ENCODE measurements around the gene ITGB1. TPM values are rescaled to one million over a fixed set of nuclear protein-coding genes. Genes with fewer than 3 reads are reported as not detected.
"Not testable (repeated sequence)": the region's sequence is repeated elsewhere in the genome, so short reads cannot be mapped to it uniquely, and the experiment has no call there.

Gene ITGB1
- total RNA-seq, 3 donors from 2014 or later (not counting 1 experiment from before 2014, with no cell fraction given) = 175 to 280 (median 202) TPM

GRCh38 chr10:33001908-33002492 is 44.0 kb upstream of the ITGB1 start:
- DNase-seq (no peak), ATAC-seq (no peak)
- Histone ChIP-seq H3K4me3 (ENCODE audit: low read length) (no peak overlapping the region), H3K4me1 (ENCODE audit: control insufficient read depth, insufficient read depth, low read length) (peaks cover 12% of the 10 kb centered on the region), H3K27me3 (ENCODE audit: control insufficient read depth, insufficient read depth, low read length) (no peaks in the 10 kb centered on the region), H3K36me3 (ENCODE audit: control insufficient read depth, insufficient read depth, low read length) (no peaks in the 10 kb centered on the region), H3K9me3 (ENCODE audit: control insufficient read depth, insufficient read depth, low read length) (no peaks in the 10 kb centered on the region), H3K27ac (ENCODE audit: low read length) (no peak overlapping the region)
- intact Hi-C loops (cut with micrococcal nuclease) = no loop called here
- Mint-ChIP-seq H3K27me3 (ENCODE audit: low read depth in 2 of 2) (no peaks in the 10 kb centered on the region), H3K9me3 (peaks cover 0 to 2% of the 10 kb centered on the region in 2 donors), H3K36me3 (peaks cover 15% of the 10 kb centered on the region), H3K27ac (no peak overlapping the region), H3K4me3 (no peak overlapping the region), H3K4me1 (peaks cover 12 to 17% of the 10 kb centered on the region in 2 donors)
- WGBS (ENCODE audit: insufficient coverage) = 92% methylated on average over 4 of the region's 4 CpGs
- TF ChIP-seq, protein P1, sequence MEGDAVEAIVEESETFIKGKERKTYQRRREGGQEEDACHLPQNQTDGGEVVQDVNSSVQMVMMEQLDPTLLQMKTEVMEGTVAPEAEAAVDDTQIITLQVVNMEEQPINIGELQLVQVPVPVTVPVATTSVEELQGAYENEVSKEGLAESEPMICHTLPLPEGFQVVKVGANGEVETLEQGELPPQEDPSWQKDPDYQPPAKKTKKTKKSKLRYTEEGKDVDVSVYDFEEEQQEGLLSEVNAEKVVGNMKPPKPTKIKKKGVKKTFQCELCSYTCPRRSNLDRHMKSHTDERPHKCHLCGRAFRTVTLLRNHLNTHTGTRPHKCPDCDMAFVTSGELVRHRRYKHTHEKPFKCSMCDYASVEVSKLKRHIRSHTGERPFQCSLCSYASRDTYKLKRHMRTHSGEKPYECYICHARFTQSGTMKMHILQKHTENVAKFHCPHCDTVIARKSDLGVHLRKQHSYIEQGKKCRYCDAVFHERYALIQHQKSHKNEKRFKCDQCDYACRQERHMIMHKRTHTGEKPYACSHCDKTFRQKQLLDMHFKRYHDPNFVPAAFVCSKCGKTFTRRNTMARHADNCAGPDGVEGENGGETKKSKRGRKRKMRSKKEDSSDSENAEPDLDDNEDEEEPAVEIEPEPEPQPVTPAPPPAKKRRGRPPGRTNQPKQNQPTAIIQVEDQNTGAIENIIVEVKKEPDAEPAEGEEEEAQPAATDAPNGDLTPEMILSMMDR (IDR thresholded peaks at IDR 0.05) = no peak

GRCh38 chr10:32998060-32998581 is 40.1 kb upstream of the ITGB1 start:
- H3K4me3 ChIP-seq (ENCODE audit: low read length); H3K27me3 ChIP-seq (ENCODE audit: control insufficient read depth, insufficient read depth, low read length); H3K4me1 ChIP-seq (ENCODE audit: control insufficient read depth, insufficient read depth, low read length); H3K9me3 ChIP-seq (ENCODE audit: control insufficient read depth, insufficient read depth, low read length); DNase-seq; intact Hi-C loops (cut with micrococcal nuclease); ATAC-seq; H3K27me3 Mint-ChIP-seq (ENCODE audit: low read depth in 2 of 2); H3K36me3 ChIP-seq (ENCODE audit: control insufficient read depth, insufficient read depth, low read length); H3K27ac Mint-ChIP-seq; H3K9me3 Mint-ChIP-seq; H3K27ac ChIP-seq (ENCODE audit: low read length); H3K4me3 Mint-ChIP-seq: not testable (repeated sequence)
- Mint-ChIP-seq H3K36me3 (peaks cover 15% of the 10 kb centered on the region), H3K4me1 (peaks cover 17 to 18% of the 10 kb centered on the region in 2 donors)
- WGBS (ENCODE audit: insufficient coverage) = 99% methylated on average over 6 of the region's 9 CpGs

DNA sequence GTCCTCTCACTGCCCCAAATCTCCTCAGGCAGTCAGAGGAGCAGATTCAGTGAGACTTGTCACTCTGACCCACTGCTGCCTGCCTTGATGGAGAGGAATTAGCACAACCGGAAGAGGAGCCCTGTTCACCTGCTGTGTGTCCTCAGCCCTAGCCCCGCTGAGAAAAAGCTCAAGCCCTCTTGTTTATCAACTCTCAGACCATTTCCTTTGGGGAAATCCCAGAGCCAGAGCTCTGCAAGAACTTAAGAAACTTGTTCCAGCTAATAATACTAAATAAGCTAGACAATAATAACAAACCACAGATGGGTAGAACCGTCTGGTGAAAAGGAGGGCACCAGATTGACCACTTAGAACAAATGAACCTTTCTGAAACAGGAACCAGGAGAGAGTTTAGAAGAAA is 37.7 kb upstream of the ITGB1 start:
- Histone ChIP-seq H3K9me3 (ENCODE audit: control insufficient read depth, insufficient read depth, low read length) (no peaks in the 10 kb centered on the region), H3K36me3 (ENCODE audit: control insufficient read depth, insufficient read depth, low read length) (no peaks in the 10 kb centered on the region), H3K27ac (ENCODE audit: low read length) (peak overlapping the region; percentile 37), H3K27me3 (ENCODE audit: control insufficient read depth, insufficient read depth, low read length) (no peaks in the 10 kb centered on the region), H3K4me1 (ENCODE audit: control insufficient read depth, insufficient read depth, low read length) (peaks cover 9% of the 10 kb centered on the region), H3K4me3 (ENCODE audit: low read length) (no peak overlapping the region)
- DNase-seq (no peak), ATAC-seq (peak; percentile 70 to 83 (median 82))
- WGBS (ENCODE audit: insufficient coverage) = 12% methylated on average over 2 of the region's 3 CpGs
- Mint-ChIP-seq H3K9me3 (peaks cover 0 to 2% of the 10 kb centered on the region in 2 donors), H3K27me3 (ENCODE audit: low read depth in 2 of 2) (no peaks in the 10 kb centered on the region), H3K27ac (peak overlapping the region; percentile 53 to 70), H3K4me3 (no peak overlapping the region), H3K4me1 (peaks cover 17 to 25% of the 10 kb centered on the region in 2 donors), H3K36me3 (peaks cover 9% of the 10 kb centered on the region)
- TF ChIP-seq, protein P1 (IDR thresholded peaks at IDR 0.05) = no peak
- intact Hi-C loops (cut with micrococcal nuclease) = no loop called here

DNA sequence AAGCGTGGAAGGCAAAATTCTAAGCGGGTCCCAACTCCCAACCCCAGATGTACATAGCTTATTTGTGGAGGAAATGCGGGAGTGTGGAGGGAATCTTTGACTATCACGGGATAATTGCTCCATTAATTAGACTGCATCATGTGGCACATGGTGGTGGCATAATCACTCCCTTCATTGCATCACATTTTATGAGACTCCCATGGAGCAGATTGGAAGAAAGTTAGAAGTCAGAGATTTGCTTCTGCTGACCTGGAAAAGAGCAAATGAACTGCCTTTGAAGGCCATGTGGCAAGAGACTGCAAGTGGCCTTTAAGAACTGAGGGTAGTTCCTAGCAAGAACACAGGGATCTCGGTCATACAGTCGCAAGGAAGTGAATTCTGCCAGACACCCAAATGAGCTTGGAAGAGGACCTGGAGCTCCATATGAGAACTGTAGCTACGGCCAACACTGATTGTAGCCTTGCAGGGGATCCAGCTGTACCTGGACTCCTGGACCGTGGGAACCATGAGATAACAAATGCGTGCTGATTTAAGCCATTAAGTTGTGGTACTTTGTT is 37.1 kb upstream of the ITGB1 start:
- Histone ChIP-seq H3K36me3 (ENCODE audit: control insufficient read depth, insufficient read depth, low read length) (no peaks in the 10 kb centered on the region), H3K9me3 (ENCODE audit: control insufficient read depth, insufficient read depth, low read length) (no peaks in the 10 kb centered on the region), H3K4me3 (ENCODE audit: low read length) (no peak overlapping the region), H3K27ac (ENCODE audit: low read length) (no peak overlapping the region), H3K27me3 (ENCODE audit: control insufficient read depth, insufficient read depth, low read length) (no peaks in the 10 kb centered on the region), H3K4me1 (ENCODE audit: control insufficient read depth, insufficient read depth, low read length) (peaks cover 9% of the 10 kb centered on the region)
- WGBS (ENCODE audit: insufficient coverage) = 95% methylated on average over 6 of the region's 9 CpGs
- TF ChIP-seq, protein P1 (IDR thresholded peaks at IDR 0.05) = no peak
- intact Hi-C loops (cut with micrococcal nuclease) = no loop called here
- ATAC-seq (no peak), DNase-seq (no peak)
- Mint-ChIP-seq H3K36me3 (peaks cover 2% of the 10 kb centered on the region), H3K27ac (peak overlapping the region; percentile 53 to 70), H3K4me3 (peak overlapping the region; percentile 35), H3K4me1 (peaks cover 18 to 25% of the 10 kb centered on the region in 2 donors), H3K9me3 (peaks cover 0 to 2% of the 10 kb centered on the region in 2 donors), H3K27me3 (ENCODE audit: low read depth in 2 of 2) (no peaks in the 10 kb centered on the region)

DNA sequence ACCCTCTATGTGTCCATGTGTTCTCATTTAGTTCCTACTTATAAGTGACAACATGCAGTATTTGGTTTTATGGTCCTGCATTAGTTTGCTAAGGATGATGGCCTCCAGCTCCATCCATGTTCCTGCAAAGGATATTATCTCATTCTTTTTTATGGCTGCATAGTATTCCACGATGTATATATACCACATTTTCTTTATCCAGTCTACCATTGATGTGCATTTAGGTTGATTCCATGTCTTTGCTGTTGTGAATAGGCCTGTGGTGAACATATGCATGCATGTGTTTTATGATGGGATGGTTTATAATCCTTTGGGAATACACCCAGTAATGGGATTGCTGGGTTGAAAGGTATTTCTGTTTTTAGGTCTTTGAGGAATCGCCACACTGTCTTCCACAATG is 36.6 kb upstream of the ITGB1 start:
- not testable (repeated sequence) for ATAC-seq; H3K27me3 ChIP-seq (ENCODE audit: control insufficient read depth, insufficient read depth, low read length); H3K4me1 ChIP-seq (ENCODE audit: control insufficient read depth, insufficient read depth, low read length); H3K36me3 ChIP-seq (ENCODE audit: control insufficient read depth, insufficient read depth, low read length); H3K27me3 Mint-ChIP-seq (ENCODE audit: low read depth in 2 of 2); H3K4me3 Mint-ChIP-seq; DNase-seq; H3K36me3 Mint-ChIP-seq; H3K27ac ChIP-seq (ENCODE audit: low read length); H3K4me3 ChIP-seq (ENCODE audit: low read length); H3K9me3 ChIP-seq (ENCODE audit: control insufficient read depth, insufficient read depth, low read length); H3K27ac Mint-ChIP-seq; H3K9me3 Mint-ChIP-seq
- 100% methylated on average over 1 of the region's 2 CpGs for whole genome bisulfite sequencing (ENCODE audit: insufficient coverage)
- intact Hi-C loops (cut with micrococcal nuclease) = loop anchor here (5.0 kb wide), 1 partner anchor 37 kb away; the partner anchor contains the start of gene ITGB1
- peaks cover 18 to 25% of the 10 kb centered on the region in 2 donors for H3K4me1 Mint-ChIP-seq

DNA sequence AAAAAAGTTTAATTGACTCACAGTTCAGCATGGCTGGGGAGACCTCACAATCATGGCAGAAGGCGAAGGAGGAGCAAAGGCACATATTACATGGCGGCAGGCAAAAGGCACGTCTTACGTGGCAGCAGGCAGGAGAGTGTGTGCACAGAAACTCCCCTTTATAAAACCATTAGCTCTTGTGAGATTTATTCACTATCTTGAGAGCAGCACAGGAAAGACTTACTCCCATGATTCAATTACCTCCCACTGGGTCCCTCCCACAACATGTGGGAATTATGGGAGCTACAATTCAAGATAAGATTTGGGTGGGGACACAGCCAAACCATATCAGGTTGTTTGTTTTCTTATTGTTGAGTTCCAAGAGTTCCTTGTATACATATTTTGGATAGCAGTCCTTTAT is 34.3 kb upstream of the ITGB1 start:
- not testable (repeated sequence) for H3K36me3 Mint-ChIP-seq; H3K36me3 ChIP-seq (ENCODE audit: control insufficient read depth, insufficient read depth, low read length); H3K27me3 Mint-ChIP-seq (ENCODE audit: low read depth in 2 of 2); H3K4me1 ChIP-seq (ENCODE audit: control insufficient read depth, insufficient read depth, low read length); H3K27ac ChIP-seq (ENCODE audit: low read length); H3K9me3 Mint-ChIP-seq; H3K4me3 ChIP-seq (ENCODE audit: low read length); H3K4me3 Mint-ChIP-seq; H3K27ac Mint-ChIP-seq; DNase-seq; H3K9me3 ChIP-seq (ENCODE audit: control insufficient read depth, insufficient read depth, low read length); ATAC-seq; H3K27me3 ChIP-seq (ENCODE audit: control insufficient read depth, insufficient read depth, low read length)
- intact Hi-C loops (cut with micrococcal nuclease) = loop anchor here (5.0 kb wide), 1 partner anchor 35 kb away; the partner anchor contains the start of gene ITGB1
- whole genome bisulfite sequencing (ENCODE audit: insufficient coverage) = 96% methylated on average over 4 of the region's 4 CpGs
- H3K4me1 Mint-ChIP-seq = peaks cover 18 to 25% of the 10 kb centered on the region in 2 donors
